ENCODE measurements around the gene AKR1A1.
"Not testable (repeated sequence)": the region's sequence is repeated elsewhere in the genome, so short reads cannot be mapped to it uniquely, and the experiment has no call there.

The AKR1A1 gene

GRCh38 chr1:45518910-45519309 lies 31.7 kb upstream of the AKR1A1 start:
- no peak for DNase-seq (ENCODE audit: low read depth, low spot score)
- in situ Hi-C loops (cut with HindIII; ENCODE audit: low sequenced_read_pairs) = no loop called here
- TF ChIP-seq CTCF (IDR thresholded peaks at IDR 0.05; ENCODE audit: low read depth, low read length) = no peak
- H3K4me3 ChIP-seq (ENCODE audit: low read depth, low read length) = peak overlapping the region; percentile 16

- peak overlapping the region; percentile 16 for H3K4me3 ChIP-seq (ENCODE audit: low read depth, low read length)
- in situ Hi-C loops (cut with HindIII; ENCODE audit: low sequenced_read_pairs); DNase-seq (ENCODE audit: low read depth, low spot score): not testable (repeated sequence)
Observed at GRCh38 chr1:45519774-45520173, 30.9 kb upstream of the AKR1A1 start.

GRCh38 chr1:45521413-45522323 lies 29.0 kb upstream of the AKR1A1 start, which contains the start of gene PRDX1:
Gene PRDX1, minus strand, starts transcription at chr1:45521884. Its CDS starts 2,841 bp downstream, at chr1:45519043.
- peak; percentile 2 for TF ChIP-seq CTCF (IDR thresholded peaks at IDR 0.05; ENCODE audit: low read depth, low read length)
- in situ Hi-C loops (cut with HindIII; ENCODE audit: low sequenced_read_pairs) = no loop called here

GRCh38 chr1:45522324-45523104 lies 28.1 kb upstream of the AKR1A1 start:
- peak overlapping the region; percentile 98 for H3K4me3 ChIP-seq (ENCODE audit: low read depth, low read length)
- DNase-seq (ENCODE audit: low read depth, low spot score) = peak; percentile 66
- in situ Hi-C loops (cut with HindIII; ENCODE audit: low sequenced_read_pairs) = no loop called here
- no peak for TF ChIP-seq CTCF (IDR thresholded peaks at IDR 0.05; ENCODE audit: low read depth, low read length)

More at GRCh38 chr1:45521413-45522323, 29.0 kb upstream of the AKR1A1 start, which contains the start of gene PRDX1:
- peak; percentile 96 for DNase-seq (ENCODE audit: low read depth, low spot score)
- H3K4me3 ChIP-seq (ENCODE audit: low read depth, low read length) = peak within 1 kb of the TSS; percentile 98

GRCh38 chr1:45523516-45523915 lies 27.1 kb upstream of the AKR1A1 start:
- in situ Hi-C loops (cut with HindIII; ENCODE audit: low sequenced_read_pairs); DNase-seq (ENCODE audit: low read depth, low spot score): not testable (repeated sequence)

GRCh38 chr1:45523975-45524374 lies 26.7 kb upstream of the AKR1A1 start:
- H3K4me3 ChIP-seq (ENCODE audit: low read depth, low read length); in situ Hi-C loops (cut with HindIII; ENCODE audit: low sequenced_read_pairs); DNase-seq (ENCODE audit: low read depth, low spot score): not testable (repeated sequence)

More at GRCh38 chr1:45523516-45523915, 27.1 kb upstream of the AKR1A1 start:
- not testable (repeated sequence) for H3K4me3 ChIP-seq (ENCODE audit: low read depth, low read length)

- no peak for DNase-seq (ENCODE audit: low read depth, low spot score)
- no peak overlapping the region for H3K4me3 ChIP-seq (ENCODE audit: low read depth, low read length)
- in situ Hi-C loops (cut with HindIII; ENCODE audit: low sequenced_read_pairs) = no loop called here
- no peak for TF ChIP-seq CTCF (IDR thresholded peaks at IDR 0.05; ENCODE audit: low read depth, low read length)
Observed at GRCh38 chr1:45526135-45526644, 24.4 kb upstream of the AKR1A1 start.

Data from astrocyte of the spinal cord (primary cell).